GM19328 (cell line): ENCODE measurements around the gene PTPRD.

Source experiments
- ATAC-seq: cut with Tn5 transposase; IDR thresholded peaks from one replicate; pipeline ENCODE4 v1.9.1; 2021; ENCODE audit warnings: mild to moderate bottlenecking, moderate library complexity; ENCODE audit not compliant: unreplicated experiment

Gene PTPRD

GRCh38 chr9:10208691-10209069 is 404.1 kb downstream of the PTPRD start:
- no peak for ATAC-seq

- no peak for ATAC-seq
Measured at GRCh38 chr9:10204276-10204675, 408.5 kb downstream of the PTPRD start.

- ATAC-seq: no peak
Measured at GRCh38 chr9:10173561-10173960, 439.2 kb downstream of the PTPRD start.

GRCh38 chr9:10172476-10172875 is 440.3 kb downstream of the PTPRD start:
- no peak for ATAC-seq

GRCh38 chr9:10168241-10168640 is 444.6 kb downstream of the PTPRD start:
- no peak for ATAC-seq

- no peak for ATAC-seq
Measured at GRCh38 chr9:10148796-10149195, 464.0 kb downstream of the PTPRD start.

- ATAC-seq: no peak
Measured at GRCh38 chr9:10146517-10147331, 466.1 kb downstream of the PTPRD start.

GRCh38 chr9:10144355-10144754 is 468.4 kb downstream of the PTPRD start:
- ATAC-seq: no peak

- ATAC-seq: no peak
Measured at GRCh38 chr9:10135553-10135952, 477.2 kb downstream of the PTPRD start.

GRCh38 chr9:10134266-10134665 is 478.5 kb downstream of the PTPRD start:
- ATAC-seq: no peak

GRCh38 chr9:10130061-10130675 is 482.6 kb downstream of the PTPRD start:
- no peak for ATAC-seq

- ATAC-seq: no peak
Measured at GRCh38 chr9:10127867-10128266, 484.9 kb downstream of the PTPRD start.

GRCh38 chr9:10112798-10113197 is 500.0 kb downstream of the PTPRD start:
- ATAC-seq: no peak

GRCh38 chr9:10112070-10112469 is 500.7 kb downstream of the PTPRD start:
- no peak for ATAC-seq

- ATAC-seq: no peak
Measured at GRCh38 chr9:10108815-10109214, 504.0 kb downstream of the PTPRD start.

- ATAC-seq: no peak
Measured at GRCh38 chr9:10104774-10105173, 508.0 kb downstream of the PTPRD start.

GRCh38 chr9:10095208-10095607 is 517.6 kb downstream of the PTPRD start:
- ATAC-seq: no peak

GRCh38 chr9:10094563-10094962 is 518.2 kb downstream of the PTPRD start:
- no peak for ATAC-seq

GRCh38 chr9:10080012-10080411 is 532.8 kb downstream of the PTPRD start:
- ATAC-seq: no peak

- no peak for ATAC-seq
Measured at GRCh38 chr9:10079284-10079964, 533.4 kb downstream of the PTPRD start.

GRCh38 chr9:10071579-10071978 is 541.2 kb downstream of the PTPRD start:
- ATAC-seq: no peak
